Bronchus fibroblast of lung (primary cell): ENCODE measurements around the gene ROPN1. TPM values are rescaled to one million over a fixed set of nuclear protein-coding genes. Genes with fewer than 3 reads are reported as not detected.

ENCODE experiments used
- total RNA-seq: library from RNA; depleted of rRNA; stranded (reverse); fragments of >200 nt; gene quantifications from 2 replicates; pipeline ENCODE4 v1.2.3, GENCODE V29; 2015

Gene ROPN1
- not detected in 2 replicates for total RNA-seq

GRCh38 chr3:123991730-123992588 lies at the start of gene ROPN1:
TSS of gene ROPN1 (minus strand) at chr3:123992124. CDS start at chr3:123980481, 11,643 bp downstream.

GRCh38 chr3:124033360-124034015 lies 41.6 kb upstream of the ROPN1 start, which contains the start of gene KALRN:
TSS of gene KALRN (plus strand) at chr3:124033369.

GRCh38 chr3:123960781-123961507 lies 31.0 kb downstream of the ROPN1 start, which contains the start of gene CCDC14:
TSS of gene CCDC14 (minus strand) at chr3:123961229. CDS start at chr3:123961173, 56 bp downstream.

Other genes starting within 250 kb of the ROPN1 start
- 149 and 159 TPM in 2 replicates for gene MYLK, start 107.8 kb downstream of the ROPN1 start, total RNA-seq
- 33.1 TPM in 2 replicates for gene CCDC14, start 30.9 kb downstream of the ROPN1 start, total RNA-seq
- 1.7 and 1.9 TPM in 2 replicates for gene KALRN, start 41.2 kb upstream of the ROPN1 start, total RNA-seq